ENCODE measurements around the gene ADARB2.
"Not testable (repeated sequence)": the region's sequence is repeated elsewhere in the genome, so short reads cannot be mapped to it uniquely, and the experiment has no call there.

Gene ADARB2

DNA sequence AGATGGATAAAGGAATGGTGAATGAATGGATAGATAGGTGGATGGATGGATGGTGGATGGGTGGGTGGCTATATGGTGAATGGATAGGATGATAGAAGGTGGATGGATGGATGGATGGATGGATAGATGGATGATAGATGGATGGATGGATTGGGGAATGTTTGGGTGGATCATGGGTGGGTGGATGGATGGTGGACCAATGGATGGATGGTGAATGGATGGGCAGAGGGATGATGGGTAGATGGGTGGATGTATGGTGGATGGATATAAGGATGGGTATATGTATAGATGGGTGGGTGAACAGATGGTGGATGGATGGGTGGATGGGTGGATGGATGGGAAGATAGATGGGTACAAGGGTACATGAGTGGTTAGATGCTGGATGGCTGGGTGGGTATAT lies 322.4 kb downstream of the ADARB2 start:
- no peak for DNase-seq

DNA sequence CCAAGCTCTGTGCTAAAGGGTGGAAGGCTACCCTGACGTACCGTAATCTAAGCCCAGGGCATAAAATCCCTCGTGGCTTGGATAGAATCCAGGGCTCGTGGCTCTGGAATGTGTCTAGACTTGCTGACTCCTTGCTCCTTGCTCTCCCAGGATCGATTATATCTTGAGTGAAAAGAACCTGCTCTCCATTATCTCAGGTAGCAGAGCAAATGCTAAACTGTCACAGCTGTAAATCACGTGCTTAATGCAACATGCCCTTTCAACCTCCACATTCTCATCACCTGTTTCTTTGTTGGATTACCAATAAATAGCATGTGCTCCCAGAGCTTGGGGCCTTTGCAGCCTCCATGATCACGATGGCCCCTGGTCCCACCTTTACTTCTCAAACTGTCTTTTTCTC lies 323.0 kb downstream of the ADARB2 start:
- DNase-seq: not testable (repeated sequence)

GRCh38 chr10:1413823-1414222 lies 323.5 kb downstream of the ADARB2 start:
- no peak for DNase-seq

DNA sequence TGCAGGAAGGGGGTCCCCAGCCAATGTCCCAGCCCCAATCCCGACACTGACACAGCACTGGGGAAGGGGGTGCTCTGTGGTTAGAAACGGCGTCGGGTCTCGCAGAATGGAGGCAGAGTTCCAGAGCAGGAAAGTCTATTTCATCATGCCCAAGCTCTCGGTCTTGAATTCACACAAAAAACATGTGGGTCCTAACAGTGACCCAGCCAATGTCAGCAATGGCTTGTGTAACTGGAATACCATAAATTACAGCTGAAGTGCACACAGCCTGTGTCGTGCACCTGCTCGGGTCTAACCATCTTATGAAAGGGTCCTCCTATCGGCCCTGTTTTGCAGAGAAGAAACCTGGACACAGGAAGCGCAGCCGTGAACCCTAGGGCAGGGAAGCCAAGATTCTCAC lies 324.1 kb downstream of the ADARB2 start:
- no peak for DNase-seq

- DNase-seq: no peak
Observed at GRCh38 chr10:1412531-1413189, 324.7 kb downstream of the ADARB2 start.

GRCh38 chr10:1411956-1412355 lies 325.4 kb downstream of the ADARB2 start:
- DNase-seq: no peak

- DNase-seq: no peak
Observed at GRCh38 chr10:1411451-1411850, 325.9 kb downstream of the ADARB2 start.

- DNase-seq: no peak
Observed at GRCh38 chr10:1410469-1411395, 326.6 kb downstream of the ADARB2 start.

DNA sequence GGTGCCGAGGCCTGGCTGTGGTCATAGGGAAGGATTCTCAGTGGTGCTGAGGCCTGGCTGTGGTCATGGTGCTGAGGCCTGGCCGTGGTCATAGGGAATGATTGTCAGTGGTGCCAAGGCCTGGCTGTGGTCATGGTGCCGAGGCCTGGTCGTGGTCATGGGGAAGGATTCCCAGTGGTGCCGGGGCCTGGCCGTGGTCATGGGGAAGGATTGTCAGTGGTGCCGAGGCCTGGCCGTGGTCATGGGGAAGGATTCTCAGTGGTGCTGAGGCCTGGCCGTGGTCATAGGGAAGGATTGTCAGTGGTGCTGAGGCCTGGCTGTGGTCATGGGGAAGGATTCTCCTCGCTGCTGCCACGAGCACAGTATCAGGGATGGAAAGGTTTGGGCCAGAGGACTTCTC lies 327.3 kb downstream of the ADARB2 start:
- no peak for DNase-seq

- no peak for DNase-seq
Observed at GRCh38 chr10:1409392-1409791, 327.9 kb downstream of the ADARB2 start.

GRCh38 chr10:1408651-1409367 lies 328.5 kb downstream of the ADARB2 start:
- DNase-seq: no peak

DNA sequence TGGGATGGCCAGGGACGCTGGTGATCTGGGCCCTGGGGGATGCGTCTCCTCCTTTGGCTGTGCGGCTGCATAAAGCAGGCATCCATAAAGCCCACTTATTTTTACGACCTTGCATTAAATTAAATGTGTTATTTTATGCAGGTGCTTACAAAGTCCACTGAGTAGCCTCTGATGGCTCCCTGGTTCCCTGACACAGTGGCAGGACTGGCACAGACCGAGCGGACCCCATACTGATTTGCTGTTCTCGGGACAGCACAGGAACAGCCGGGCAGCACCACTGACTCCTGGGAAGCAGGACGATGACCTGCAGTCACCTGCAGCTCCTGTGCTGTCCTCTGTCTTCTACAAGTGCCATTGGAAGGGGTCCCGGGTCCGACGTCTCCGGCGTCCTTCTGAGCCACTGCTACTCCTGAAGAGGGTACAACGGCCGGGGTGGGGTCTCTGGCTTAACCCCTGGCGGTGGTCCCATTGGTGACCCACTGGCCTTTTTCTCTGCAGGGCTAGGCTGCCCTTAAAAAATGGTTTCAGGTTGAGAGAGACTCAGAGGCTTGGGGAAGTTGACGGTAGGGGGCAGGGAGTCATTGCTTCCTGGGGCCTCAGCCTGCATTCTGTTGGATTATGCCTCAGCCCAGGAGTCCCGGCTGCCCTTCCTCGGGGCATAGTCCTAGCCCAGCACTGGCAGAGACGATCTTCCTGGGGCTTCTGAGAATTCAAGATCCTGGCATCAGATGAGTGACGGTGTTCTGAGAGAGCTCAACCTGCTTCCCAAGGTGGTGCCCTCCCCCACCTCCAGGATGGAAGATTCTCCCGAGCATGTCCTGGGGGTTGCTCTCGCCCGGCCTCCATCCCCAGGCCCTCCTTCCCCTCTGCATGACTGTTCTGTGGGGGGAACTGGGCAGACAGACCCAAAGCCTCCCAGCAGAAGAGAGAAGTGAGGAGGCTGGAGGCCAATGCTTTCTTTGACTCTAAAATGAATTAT lies 330.1 kb downstream of the ADARB2 start:
- DNase-seq: no peak

DNA sequence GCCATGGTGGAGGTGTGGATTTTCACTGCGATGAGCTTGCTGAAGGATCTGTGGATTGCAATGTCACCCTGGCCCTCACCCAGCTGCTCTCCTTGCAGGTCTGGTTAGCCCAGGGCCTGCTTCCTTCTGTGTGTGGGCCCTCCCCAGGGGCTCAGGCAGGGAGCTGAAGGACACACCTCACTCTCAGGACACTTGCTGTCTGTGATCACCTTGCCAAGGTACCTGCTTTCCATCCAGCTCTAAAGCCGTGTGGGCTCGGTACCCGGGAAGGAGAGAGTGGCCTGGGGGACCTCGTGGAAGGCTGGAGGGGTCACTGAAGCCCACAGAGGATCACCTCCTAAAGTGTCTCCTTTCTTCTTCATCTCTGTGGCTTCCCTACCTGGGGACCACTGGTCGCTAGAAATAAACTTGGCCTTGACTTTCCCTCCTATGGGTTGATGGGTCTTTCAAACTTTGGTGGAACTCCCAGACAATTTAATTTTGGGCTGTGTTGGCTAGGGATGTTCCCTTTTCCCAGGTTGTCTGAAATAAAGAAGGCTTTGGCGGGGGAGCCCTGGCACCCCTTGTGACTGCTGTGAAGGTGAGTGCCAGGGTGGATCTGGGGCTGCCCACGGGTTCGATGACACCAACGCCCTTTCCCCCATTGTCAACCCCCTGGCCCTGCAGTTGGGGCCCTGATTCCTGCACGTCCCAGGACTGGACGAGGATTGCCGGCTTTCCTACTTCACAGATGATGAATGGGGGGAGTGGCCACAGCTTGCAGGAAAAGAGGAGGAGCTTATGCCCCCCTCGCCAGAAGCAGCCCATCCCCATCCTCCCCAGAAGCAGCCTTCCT lies 331.0 kb downstream of the ADARB2 start:
- DNase-seq: no peak

DNA sequence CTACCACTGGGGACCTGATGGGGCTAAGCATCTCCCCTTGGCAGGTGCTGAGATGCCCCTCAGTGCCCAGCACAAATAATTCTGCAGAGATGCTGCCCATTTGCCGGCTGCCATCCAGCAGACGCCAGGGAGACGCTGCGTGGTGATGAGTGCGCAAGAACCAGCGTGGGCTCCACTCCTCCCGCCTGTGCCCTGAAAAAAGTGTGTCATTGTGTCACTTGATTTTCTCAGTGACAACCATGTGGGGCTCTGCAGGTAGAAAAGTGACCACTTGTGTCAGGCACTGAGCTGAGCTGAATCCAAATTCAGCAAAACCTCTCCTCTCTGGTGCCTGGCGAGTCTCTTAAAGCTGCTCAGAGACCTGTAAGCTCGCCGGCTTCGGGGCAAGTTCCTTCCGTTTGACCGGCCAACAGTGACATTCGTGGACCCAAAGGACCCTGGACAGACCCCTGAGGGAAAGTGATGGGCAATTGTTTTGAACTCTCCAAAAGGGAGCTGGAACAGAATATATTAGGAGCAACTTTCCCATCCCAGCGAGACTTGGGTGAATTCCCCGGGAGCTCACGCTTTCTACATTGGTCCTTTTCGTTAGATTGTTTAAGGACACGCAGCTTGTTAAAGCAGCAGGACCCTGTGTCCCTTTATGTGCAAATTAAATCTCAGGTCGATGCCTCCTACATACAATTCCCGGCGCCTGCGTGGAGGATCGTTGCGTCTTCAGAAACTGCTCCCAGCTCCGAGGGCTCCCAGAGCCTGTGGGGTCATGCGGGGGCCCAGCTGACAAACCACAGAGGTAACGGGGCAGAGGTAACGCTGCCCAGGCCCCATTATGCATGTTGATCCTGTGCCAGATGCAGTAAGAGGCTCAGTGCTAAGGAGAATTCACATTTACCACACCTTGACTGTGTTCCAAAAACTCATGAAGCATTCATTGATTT lies 332.7 kb downstream of the ADARB2 start:
- DNase-seq: no peak

DNA sequence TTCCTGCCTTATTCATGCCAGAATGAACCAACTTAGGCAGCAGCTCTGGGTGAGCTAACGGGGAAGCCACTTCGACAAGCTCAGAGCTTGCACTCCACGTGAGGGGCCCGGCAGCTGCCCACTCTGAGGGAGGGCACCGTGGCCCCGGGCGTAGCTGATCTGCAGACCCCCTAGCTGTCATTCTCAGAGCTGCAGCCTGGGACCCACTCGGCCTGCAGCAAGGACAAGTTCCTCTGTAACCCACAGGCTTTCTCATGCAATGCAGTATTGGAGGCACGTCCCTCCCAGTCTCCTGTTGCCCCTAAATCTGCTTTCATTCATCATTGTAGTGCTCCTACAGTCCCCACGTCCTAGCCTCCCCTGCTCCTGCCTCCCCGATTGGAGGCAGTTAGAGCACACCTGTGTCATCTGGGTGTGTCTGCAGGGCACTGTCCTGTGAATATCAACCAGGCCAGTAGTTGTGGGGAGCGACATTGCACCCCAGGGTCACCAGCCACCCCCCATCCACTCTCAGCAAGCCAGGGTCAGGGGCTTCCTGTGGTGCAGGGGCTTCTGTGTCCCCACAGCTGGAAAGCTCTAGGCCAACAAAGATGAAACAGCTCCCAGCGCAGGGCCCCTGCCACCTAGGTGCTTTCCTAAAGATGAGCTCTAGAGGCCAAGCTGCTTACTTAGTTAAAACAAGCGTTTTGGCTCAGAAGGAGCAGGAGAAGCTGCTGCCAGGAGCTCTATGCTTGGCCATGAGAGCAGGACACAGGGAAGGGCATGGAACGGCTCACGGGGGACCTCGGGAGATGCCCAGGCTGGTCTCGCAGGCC lies 333.6 kb downstream of the ADARB2 start:
- DNase-seq: no peak

DNA sequence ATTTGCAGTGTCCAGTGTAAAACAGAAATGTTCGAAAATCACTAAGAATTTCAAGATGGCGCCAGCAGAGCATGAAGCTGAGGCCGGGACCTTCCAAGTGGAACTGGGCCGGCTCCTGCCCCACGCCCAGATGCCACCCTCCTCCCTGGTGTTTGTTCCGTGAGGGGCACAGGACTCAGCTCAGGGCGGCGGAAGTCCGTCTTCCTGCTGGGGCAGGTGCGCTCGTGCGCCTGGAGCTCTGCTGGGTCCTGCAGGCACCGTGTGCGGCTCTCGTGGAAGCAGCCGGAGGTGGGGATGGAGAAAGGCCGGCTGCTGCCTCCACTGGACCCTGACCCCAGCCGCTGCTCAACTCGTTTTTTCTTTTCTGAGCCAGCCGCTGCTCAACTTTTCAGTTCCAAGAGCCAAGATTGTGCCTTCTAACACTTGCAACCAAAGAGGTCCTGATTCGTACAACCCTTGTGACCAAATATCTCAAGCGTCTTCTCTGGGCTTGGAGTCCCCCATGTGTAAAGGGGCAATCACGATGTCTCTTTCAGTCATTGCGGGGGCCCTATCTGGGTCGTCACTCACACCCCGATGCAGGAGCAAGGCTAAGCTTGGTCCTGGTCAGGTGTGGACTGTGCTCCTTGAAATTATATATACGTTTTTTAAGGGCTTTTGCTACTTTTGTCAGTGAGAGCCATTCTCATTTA lies 334.4 kb downstream of the ADARB2 start:
- DNase-seq: no peak

- DNase-seq: no peak
Observed at GRCh38 chr10:1402016-1402770, 335.1 kb downstream of the ADARB2 start.

Measured in NCI-H69 (cell line).